Measurements from ENCODE around the gene ACSL6. TPM values are rescaled to one million over a fixed set of nuclear protein-coding genes. Genes with fewer than 3 reads are reported as not detected.

The ACSL6 gene
- total RNA-seq, 1 donor from 2014 or later, result not detected

DNA sequence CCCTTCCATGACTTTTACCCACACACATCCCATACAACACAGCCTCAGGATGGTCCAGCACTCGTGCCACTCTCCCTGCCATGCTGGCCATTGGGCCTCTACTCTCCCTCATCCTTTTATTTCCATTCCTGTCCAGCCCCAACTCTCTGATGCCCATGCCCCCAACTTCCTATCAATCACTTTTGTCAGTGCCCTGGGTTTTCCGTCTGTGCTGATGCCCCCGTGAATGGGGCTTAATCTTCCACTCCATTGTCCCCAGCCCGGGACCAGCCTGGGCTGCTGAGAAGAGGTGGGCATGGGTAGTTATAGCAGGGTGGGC lies 12.6 kb upstream of the ACSL6 start:
- H3K4me1 Mint-ChIP-seq (ENCODE audit: unreplicated experiment), result no peaks in the 10 kb centered on the region

DNA sequence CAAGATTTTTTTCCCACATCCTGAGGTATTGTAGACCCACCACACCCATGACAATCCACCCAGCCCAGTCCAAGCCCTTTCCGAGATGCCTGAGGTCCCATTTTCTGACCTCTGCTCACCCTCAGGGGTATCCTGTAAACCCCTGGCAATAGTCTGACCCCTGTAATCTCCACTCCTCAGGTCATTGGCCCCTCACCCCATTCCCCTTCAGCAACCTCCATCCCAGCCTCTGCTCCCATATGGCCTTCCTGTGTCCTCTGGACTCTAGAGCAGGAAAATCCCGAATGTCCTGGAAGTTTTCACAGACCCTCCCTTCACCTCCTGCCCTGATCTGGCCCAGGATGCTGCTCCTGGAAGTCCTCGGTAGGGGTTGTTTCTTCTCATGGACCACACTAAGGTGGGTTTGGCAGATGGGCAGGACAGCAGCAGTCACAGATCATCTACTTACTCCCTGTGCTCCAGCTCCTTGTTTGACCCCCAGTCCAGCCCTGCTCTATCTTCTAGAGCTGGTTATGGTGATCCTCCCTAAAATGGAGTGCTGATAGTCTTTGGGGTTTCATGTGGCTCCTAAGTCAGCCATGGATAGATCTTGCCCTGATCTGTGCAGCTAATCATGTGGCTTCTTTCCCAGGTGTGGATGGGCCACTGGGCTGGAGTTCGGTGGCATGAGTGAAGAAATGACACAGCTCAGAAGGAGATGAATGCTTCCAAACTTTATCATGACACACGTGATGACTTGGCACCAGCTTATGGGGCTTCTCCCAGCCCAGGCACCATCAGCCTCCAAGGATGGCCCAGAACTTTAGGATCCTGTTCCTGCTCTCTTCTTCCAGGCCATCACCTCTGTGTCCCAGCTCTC lies 12.0 kb upstream of the ACSL6 start:
- no peaks in the 10 kb centered on the region for H3K4me1 Mint-ChIP-seq (ENCODE audit: unreplicated experiment)
- H3K27me3 Mint-ChIP-seq (ENCODE audit: unreplicated experiment), result peaks cover 51% of the 10 kb centered on the region
- H3K9me3 Mint-ChIP-seq (ENCODE audit: unreplicated experiment), result no peaks in the 10 kb centered on the region
- H3K27ac Mint-ChIP-seq (ENCODE audit: unreplicated experiment), result no peak overlapping the region
- DNase-seq (ENCODE audit: extremely low spot score, unreplicated experiment), result peak; percentile 56
- no peaks in the 10 kb centered on the region for H3K36me3 Mint-ChIP-seq (ENCODE audit: unreplicated experiment)
- TF ChIP-seq, protein P1, sequence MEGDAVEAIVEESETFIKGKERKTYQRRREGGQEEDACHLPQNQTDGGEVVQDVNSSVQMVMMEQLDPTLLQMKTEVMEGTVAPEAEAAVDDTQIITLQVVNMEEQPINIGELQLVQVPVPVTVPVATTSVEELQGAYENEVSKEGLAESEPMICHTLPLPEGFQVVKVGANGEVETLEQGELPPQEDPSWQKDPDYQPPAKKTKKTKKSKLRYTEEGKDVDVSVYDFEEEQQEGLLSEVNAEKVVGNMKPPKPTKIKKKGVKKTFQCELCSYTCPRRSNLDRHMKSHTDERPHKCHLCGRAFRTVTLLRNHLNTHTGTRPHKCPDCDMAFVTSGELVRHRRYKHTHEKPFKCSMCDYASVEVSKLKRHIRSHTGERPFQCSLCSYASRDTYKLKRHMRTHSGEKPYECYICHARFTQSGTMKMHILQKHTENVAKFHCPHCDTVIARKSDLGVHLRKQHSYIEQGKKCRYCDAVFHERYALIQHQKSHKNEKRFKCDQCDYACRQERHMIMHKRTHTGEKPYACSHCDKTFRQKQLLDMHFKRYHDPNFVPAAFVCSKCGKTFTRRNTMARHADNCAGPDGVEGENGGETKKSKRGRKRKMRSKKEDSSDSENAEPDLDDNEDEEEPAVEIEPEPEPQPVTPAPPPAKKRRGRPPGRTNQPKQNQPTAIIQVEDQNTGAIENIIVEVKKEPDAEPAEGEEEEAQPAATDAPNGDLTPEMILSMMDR (IDR thresholded peaks at IDR 0.05), result no peak
- no peak overlapping the region for H3K4me3 Mint-ChIP-seq (ENCODE audit: unreplicated experiment)

More for the DNA sequence above, 12.6 kb upstream of the ACSL6 start:
- H3K27me3 Mint-ChIP-seq (ENCODE audit: unreplicated experiment), result peaks cover 50% of the 10 kb centered on the region
- no peak overlapping the region for H3K4me3 Mint-ChIP-seq (ENCODE audit: unreplicated experiment)
- TF ChIP-seq, protein P1 (IDR thresholded peaks at IDR 0.05), result no peak
- H3K27ac Mint-ChIP-seq (ENCODE audit: unreplicated experiment), result no peak overlapping the region
- DNase-seq (ENCODE audit: extremely low spot score, unreplicated experiment), result no peak
- no peaks in the 10 kb centered on the region for H3K36me3 Mint-ChIP-seq (ENCODE audit: unreplicated experiment)
- H3K9me3 Mint-ChIP-seq (ENCODE audit: unreplicated experiment), result no peaks in the 10 kb centered on the region

DNA sequence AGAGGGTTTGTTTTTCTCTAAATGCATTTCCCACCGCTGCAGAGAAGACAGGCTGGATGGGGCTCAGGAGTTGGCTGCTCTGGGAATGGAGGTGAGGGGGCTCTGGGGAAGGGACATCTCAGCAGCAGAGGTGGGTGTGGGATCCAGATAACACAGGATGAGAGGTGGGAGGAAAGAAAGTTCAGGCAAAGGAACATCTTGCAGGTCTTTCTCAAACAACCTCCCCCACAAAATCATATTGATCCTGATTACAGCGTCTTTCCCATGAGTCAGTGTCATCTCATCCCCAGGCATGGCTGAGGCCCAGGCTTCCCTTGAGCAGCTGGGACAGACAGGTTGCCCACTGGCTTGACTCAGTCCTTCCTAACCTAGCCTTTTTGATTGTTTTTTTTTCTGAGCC lies 11.3 kb upstream of the ACSL6 start:
- Mint-ChIP-seq H3K27me3 (ENCODE audit: unreplicated experiment) (peaks cover 51% of the 10 kb centered on the region), H3K4me1 (ENCODE audit: unreplicated experiment) (no peaks in the 10 kb centered on the region), H3K4me3 (ENCODE audit: unreplicated experiment) (no peak overlapping the region), H3K36me3 (ENCODE audit: unreplicated experiment) (no peaks in the 10 kb centered on the region), H3K9me3 (ENCODE audit: unreplicated experiment) (no peaks in the 10 kb centered on the region), H3K27ac (ENCODE audit: unreplicated experiment) (no peak overlapping the region)
- DNase-seq (ENCODE audit: extremely low spot score, unreplicated experiment), result no peak
- TF ChIP-seq, protein P1 (IDR thresholded peaks at IDR 0.05), result no peak

DNA sequence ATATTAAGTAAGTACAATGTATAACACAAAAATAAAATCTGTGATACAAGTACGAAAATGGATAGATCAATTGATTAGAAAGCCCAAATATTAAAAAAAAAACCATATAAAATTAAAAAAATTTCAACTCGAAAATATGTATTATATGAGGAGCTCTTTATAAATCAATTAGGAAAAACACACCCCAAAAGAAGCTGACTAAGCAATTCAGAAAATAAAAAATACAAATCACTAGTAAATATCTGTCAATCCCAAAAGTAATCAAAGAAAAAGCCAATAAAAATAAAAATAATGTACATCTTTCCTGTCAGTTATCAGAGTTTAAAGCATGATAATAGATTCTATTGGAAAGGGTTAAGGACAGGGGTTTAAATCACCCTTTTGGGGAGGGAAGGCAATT lies 10.2 kb upstream of the ACSL6 start:
- H3K4me1 Mint-ChIP-seq (ENCODE audit: unreplicated experiment), result no peaks in the 10 kb centered on the region
- DNase-seq (ENCODE audit: extremely low spot score, unreplicated experiment), result no peak
- no peaks in the 10 kb centered on the region for H3K9me3 Mint-ChIP-seq (ENCODE audit: unreplicated experiment)
- TF ChIP-seq, protein P1 (IDR thresholded peaks at IDR 0.05), result no peak
- H3K4me3 Mint-ChIP-seq (ENCODE audit: unreplicated experiment), result no peak overlapping the region
- peaks cover 61% of the 10 kb centered on the region for H3K27me3 Mint-ChIP-seq (ENCODE audit: unreplicated experiment)
- no peaks in the 10 kb centered on the region for H3K36me3 Mint-ChIP-seq (ENCODE audit: unreplicated experiment)
- H3K27ac Mint-ChIP-seq (ENCODE audit: unreplicated experiment), result no peak overlapping the region

DNA sequence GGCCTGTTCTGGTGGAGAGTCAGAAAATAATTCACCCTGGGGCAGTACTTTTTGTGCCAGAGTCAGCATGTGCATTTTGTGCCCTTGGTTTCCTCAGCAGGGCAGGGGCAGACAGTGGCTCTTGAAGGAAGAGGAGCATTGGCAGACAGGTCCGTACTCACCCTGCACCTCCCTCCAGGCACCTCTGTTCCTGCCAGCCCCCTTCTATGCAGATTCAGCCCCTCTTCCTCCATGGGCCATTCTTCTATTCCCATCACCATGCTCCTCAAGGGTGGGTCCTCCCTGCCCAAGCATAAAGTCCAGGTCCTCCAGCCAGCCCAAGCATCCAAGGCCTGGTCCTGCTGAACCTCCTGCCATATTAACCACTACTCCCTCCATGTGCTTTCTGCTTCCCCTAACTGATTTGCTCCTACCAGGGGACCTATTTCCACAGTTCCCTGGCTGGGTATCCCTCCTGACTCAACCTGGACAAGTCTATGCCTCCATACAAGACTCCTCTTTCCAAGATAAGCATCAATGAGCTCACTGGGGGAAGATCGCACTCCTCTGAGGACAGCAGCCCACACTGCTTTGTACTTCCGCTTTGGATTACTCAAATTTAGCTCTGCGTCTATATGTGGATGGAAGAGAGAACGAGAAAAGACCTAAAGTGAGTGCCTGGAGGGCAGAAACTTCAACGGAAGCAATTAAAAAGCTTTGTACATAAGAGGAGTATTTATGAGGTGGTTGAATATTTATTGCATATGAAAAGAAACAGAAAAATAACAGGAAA lies 9.3 kb upstream of the ACSL6 start:
- Mint-ChIP-seq H3K4me1 (ENCODE audit: unreplicated experiment) (no peaks in the 10 kb centered on the region), H3K27me3 (ENCODE audit: unreplicated experiment) (peaks cover 69% of the 10 kb centered on the region), H3K36me3 (ENCODE audit: unreplicated experiment) (no peaks in the 10 kb centered on the region), H3K9me3 (ENCODE audit: unreplicated experiment) (no peaks in the 10 kb centered on the region), H3K27ac (ENCODE audit: unreplicated experiment) (no peak overlapping the region), H3K4me3 (ENCODE audit: unreplicated experiment) (no peak overlapping the region)
- TF ChIP-seq, protein P1 (IDR thresholded peaks at IDR 0.05), result no peak
- no peak for DNase-seq (ENCODE audit: extremely low spot score, unreplicated experiment)

Data from osteocyte (in vitro differentiated cells).